K562 (cell line): ENCODE data around the gene CNKSR3. TPM values are rescaled to one million over a fixed set of nuclear protein-coding genes. Genes with fewer than 3 reads are reported as not detected.

Experiments used
- ATAC-seq: fragments of 200-7000 bp; cut with Tn5 transposase; 3 replicates; pipeline ENCODE4 v1.9.1; 2020; ENCODE audit warnings: moderate library complexity
- BruUV-seq: library from RNA; stranded (reverse); fragments of 400-500 nt; replicated peaks from 2 replicates; lab custom pipeline; 2021; lab: Mats Ljungman, UMichigan
- CTCF ChIA-PET: fragments of 300-600 bp; formaldehyde crosslinking; extraction: SDS; loops from one replicate; lab custom pipeline; 2021; ENCODE audit warnings: low intra/inter-chr PET ratio; lab: Yijun Ruan, JAX
- POLR2A ChIA-PET: fragments of 300-600, 350-650 bp; sonication (Branson Sonifier 250); formaldehyde crosslinking; extraction: SDS; loops from one replicate; lab custom pipeline; 2021; ENCODE audit warnings: antibody characterized with exemption, inconsistent platforms; lab: Yijun Ruan, JAX
- DNase-seq, 4 experiments: peaks; one replicate each; pipeline versions ENCODE4 v3.0.0 to v3.0.0-alpha.2; 2011 to 2018; ENCODE audit warnings: low spot score in 3 of 4, mixed read lengths in 3 of 4; ENCODE audit errors: extremely low read depth in 1 of 4
- FAIRE-seq: peaks from 2 replicates; lab custom pipeline; 2011; peaks lifted over from hg19 to GRCh38; lab: Jason Lieb, UNC
- H2AFZ ChIP-seq: 2 replicates; pipeline ENCODE4 v1.6.0; 2011; ENCODE audit warnings: low read depth, low read length, control low read depth, inconsistent platforms
- H3K27ac ChIP-seq: fragments of 200-600 bp; 3 replicates; pipeline ENCODE4 v1.8.0; 2011; ENCODE audit warnings: low read depth, mild to moderate bottlenecking, control low read depth, inconsistent platforms, low read length, moderate library complexity, mixed read lengths; ENCODE audit errors: extremely low read depth
- H3K27me3 ChIP-seq, 2 experiments: fragments of 300-600 bp in 1 of 2; 2 replicates in 1 of 2; 3 replicates in 1 of 2; pipeline versions ENCODE4 v1.6.0 to v1.8.0; 2011; ENCODE audit warnings: inconsistent platforms in 2 of 2, low read length in 2 of 2, mild to moderate bottlenecking in 1 of 2, mixed read lengths in 1 of 2, moderate library complexity in 1 of 2; ENCODE audit not compliant: control insufficient read depth in 2 of 2, insufficient read depth in 2 of 2
- H3K36me3 ChIP-seq: fragments of 300-600 bp; 3 replicates; pipeline ENCODE4 v1.8.0; 2011; ENCODE audit warnings: mild to moderate bottlenecking, low read length, inconsistent platforms; ENCODE audit not compliant: control insufficient read depth, insufficient read depth
- H3K4me1 ChIP-seq, 2 experiments: fragments of 200-600 bp in 1 of 2; replicated peaks in 1 of 2; 2 replicates in 1 of 2; 3 replicates in 1 of 2; pipeline versions ENCODE4 v1.5.1 to v1.8.0; 2011; ENCODE audit warnings: inconsistent platforms in 2 of 2, low read length in 2 of 2, mild to moderate bottlenecking in 1 of 2, mixed read lengths in 1 of 2, moderate library complexity in 1 of 2; ENCODE audit not compliant: control insufficient read depth in 2 of 2, insufficient read depth in 2 of 2
- H3K4me2 ChIP-seq: 2 replicates; pipeline ENCODE4 v1.6.1; 2011; ENCODE audit warnings: low read length, control low read depth, inconsistent platforms, mixed read lengths; ENCODE audit not compliant: insufficient read depth
- H3K4me3 ChIP-seq: fragments of 200-600 bp; sonication (generic), shearing (Covaris generic); 2 replicates; pipeline ENCODE4 v1.5.1; 2016; ENCODE audit warnings: control low read depth, inconsistent platforms
- H3K79me2 ChIP-seq: fragments of 200-600 bp; 3 replicates; pipeline ENCODE4 v1.8.0; 2011; ENCODE audit warnings: low read length, inconsistent platforms; ENCODE audit not compliant: control insufficient read depth, insufficient read depth
- H3K9ac ChIP-seq, 2 experiments: 2 replicates each; pipeline versions ENCODE4 v1.6.0 to v1.6.1; 2011; ENCODE audit warnings: low read depth in 2 of 2, low read length in 2 of 2, control low read depth in 1 of 2, inconsistent platforms in 1 of 2, mild to moderate bottlenecking in 1 of 2, mixed read lengths in 1 of 2; ENCODE audit not compliant: insufficient read depth in 1 of 2
- H3K9me1 ChIP-seq: one replicate; pipeline ENCODE4 v1.6.0; 2011; ENCODE audit warnings: inconsistent platforms, mild to moderate bottlenecking, low read length, moderate library complexity; ENCODE audit not compliant: control insufficient read depth, insufficient read depth
- H3K9me3 ChIP-seq: replicated peaks from 2 replicates; pipeline ENCODE4 v1.5.1; 2011; ENCODE audit warnings: low read depth, low read length, inconsistent platforms; ENCODE audit not compliant: control insufficient read depth, insufficient read depth
- H4K20me1 ChIP-seq: replicated peaks from 2 replicates; pipeline ENCODE4 v1.6.1; 2011; ENCODE audit warnings: low read length, inconsistent platforms, mixed read lengths; ENCODE audit not compliant: control insufficient read depth, insufficient read depth
- CEBPB ChIP-seq: fragments of 450-650 bp; IDR thresholded peaks from 2 replicates; pipeline ENCODE4 v1.6.1; 2016; ENCODE audit warnings: missing genetic modification characterization, missing compliant biosample characterization
- DDX20 ChIP-seq: fragments of 450-650 bp; IDR thresholded peaks from 2 replicates; pipeline ENCODE4 v1.6.1; 2016; ENCODE audit warnings: missing genetic modification characterization, low read depth, mild to moderate bottlenecking, missing compliant biosample characterization, moderate library complexity
- HOXB6 ChIP-seq: fragments of 250-450 bp; sonication (Bioruptor Pico); IDR thresholded peaks from 2 replicates; pipeline ENCODE4 v1.5.1; 2022; ENCODE audit warnings: mild to moderate bottlenecking, borderline replicate concordance
- NFRKB ChIP-seq: fragments of 450-650 bp; IDR thresholded peaks from 2 replicates; pipeline ENCODE4 v1.6.1; 2016; ENCODE audit warnings: low read depth
- TAF1 ChIP-seq: IDR thresholded peaks from 2 replicates; pipeline ENCODE4 v1.6.1; 2011; ENCODE audit warnings: mild to moderate bottlenecking, low read length, moderate library complexity; ENCODE audit not compliant: insufficient read depth, control insufficient read depth, severe bottlenecking; ENCODE audit errors: extremely low read depth
- WGBS: fragments of 100-300 bp; shearing (Covaris generic); methylation state at CpG from one replicate; pipeline ENCODE4 v1.1.6; 2016; ENCODE audit warnings: low coverage, mixed read lengths; ENCODE audit not compliant: insufficient coverage; ENCODE audit errors: missing lambda C conversion rate; 5-methylcytosine and 5-hydroxymethylcytosine counted together
- in situ Hi-C: fragments of 300-500 bp; cut with MboI; formaldehyde crosslinking; loops from 4 replicates; pipeline ENCODE4 v1.15.0; 2018; ENCODE audit warnings: inconsistent platforms, mixed read lengths
- intact Hi-C: fragments of 100-400 bp; cut with micrococcal nuclease; formaldehyde crosslinking; loops from 2 replicates; pipeline ENCODE4 v1.14.2; 2022
- polyA plus RNA-seq, 8 experiments: library from polyadenylated mRNA; depleted of rRNA in 4 of 8; stranded (reverse) in 5 of 8; unstranded in 3 of 8; fragments of >200 nt; fragmentation: Nextera tagmentation in 2 of 8; fragmentation: Illumina TruSeq in 1 of 8; extraction: Ambion mirVana in 2 of 8; extraction: Trizol in 1 of 8; gene quantifications; 2 replicates each; pipeline versions ENCODE4 v1.2.1 to v1.2.3, GENCODE V29; 2011 to 2014; ENCODE audit warnings: inconsistent platforms in 1 of 8, missing spikeins in 1 of 8
- total RNA-seq, 7 experiments: library from RNA; depleted of rRNA in 6 of 7; stranded (reverse); fragments of >200 nt in 6 of 7; fragmentation: Illumina TruSeq in 2 of 7; extraction: Trizol in 2 of 7; gene quantifications; 2 replicates each; pipeline versions ENCODE4 v1.2.1 to v1.2.3, GENCODE V29; 2011 to 2021; ENCODE audit warnings: low replicate concordance in 1 of 7

The CNKSR3 gene
- total and polyA plus RNA-seq, 9 of the 15 experiments (the other 6 are each of a cell fraction or from before 2014, with no cell fraction given), result 4.5 to 29.6 (median 9.5) TPM

DNA sequence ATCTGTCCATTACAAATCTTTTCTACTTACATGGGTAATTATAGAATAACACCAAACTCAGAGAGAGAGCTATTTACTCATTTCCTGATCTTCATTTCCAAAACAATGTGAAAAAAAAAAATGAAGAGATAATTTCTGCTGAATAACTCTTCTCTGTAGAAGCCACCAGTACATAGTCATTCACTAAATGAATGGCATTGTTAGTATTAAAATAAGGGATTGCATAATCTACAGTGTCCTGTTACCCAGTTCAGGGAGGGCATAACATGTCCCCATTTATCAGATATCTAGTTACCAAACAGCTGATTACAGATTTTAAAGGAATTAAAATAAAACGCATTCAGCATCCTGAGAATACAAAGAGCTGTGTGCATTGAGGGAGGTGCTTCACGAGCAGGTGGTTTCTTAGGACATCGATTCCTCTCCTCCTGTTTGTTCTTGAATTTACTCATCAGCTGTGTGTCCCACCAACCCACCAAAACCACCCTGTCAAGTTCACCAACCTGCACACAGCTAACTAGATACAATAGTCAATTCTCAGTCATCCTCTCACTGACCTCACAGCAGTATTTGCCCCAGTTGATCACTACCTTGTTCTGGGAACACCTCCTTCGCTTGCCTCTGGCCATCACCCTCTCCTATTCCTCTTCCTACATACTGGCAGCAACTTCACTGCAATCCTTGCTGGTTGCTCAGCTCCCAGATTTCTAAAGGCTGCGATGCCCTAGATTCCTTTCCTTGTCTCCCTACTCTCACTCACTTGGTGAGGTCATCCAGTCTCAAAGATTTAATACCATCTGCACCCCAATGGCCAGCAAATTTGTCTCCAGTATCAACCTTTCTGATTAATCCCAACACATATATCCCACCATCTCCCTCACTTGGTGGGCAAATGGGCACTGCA is 18.7 kb downstream of the CNKSR3 start:
- no peak overlapping the region for H3K9ac ChIP-seq
- no TSS peak for BruUV-seq
- no peak overlapping the region for H3K4me2 ChIP-seq
- H3K27me3 ChIP-seq, result no peaks in the 10 kb centered on the region
- H3K36me3 ChIP-seq, result peaks cover 11% of the 10 kb centered on the region
- POLR2A ChIA-PET, result interaction anchor here (0.8 to 1.7 kb wide), 3 partner anchors 8 to 16 kb away, joined by 5 to 8 read pairs (median 5); no protein-coding TSS in a partner anchor
- no peak overlapping the region for H3K4me3 ChIP-seq
- no peak overlapping the region for H3K27ac ChIP-seq
- ATAC-seq (no peak), FAIRE-seq (no peak), DNase-seq (no peak)
- CTCF ChIA-PET, result no interaction called here
- no peak overlapping the region for H2AFZ ChIP-seq
- in situ Hi-C loops, result no loop called here
- H3K4me1 ChIP-seq, result no peaks in the 10 kb centered on the region; a peak in 1 of 5 replicates
- H3K9me3 ChIP-seq, result no peaks in the 10 kb centered on the region
- TF ChIP-seq TAF1 (no peak), CEBPB (tag) (0 out of 2 replicates have a peak, but pooled peaks have one; percentile 7)
- intact Hi-C loops, result loop anchor here (10.0 kb wide), 1 partner anchor 337 kb away; no protein-coding TSS in a partner anchor
- H4K20me1 ChIP-seq, result no peaks in the 10 kb centered on the region
- WGBS, result 79% methylated on average over 5 of the region's 5 CpGs
- peaks cover 3% of the 10 kb centered on the region for H3K9me1 ChIP-seq
- H3K79me2 ChIP-seq, result peaks cover 88% of the 10 kb centered on the region

DNA sequence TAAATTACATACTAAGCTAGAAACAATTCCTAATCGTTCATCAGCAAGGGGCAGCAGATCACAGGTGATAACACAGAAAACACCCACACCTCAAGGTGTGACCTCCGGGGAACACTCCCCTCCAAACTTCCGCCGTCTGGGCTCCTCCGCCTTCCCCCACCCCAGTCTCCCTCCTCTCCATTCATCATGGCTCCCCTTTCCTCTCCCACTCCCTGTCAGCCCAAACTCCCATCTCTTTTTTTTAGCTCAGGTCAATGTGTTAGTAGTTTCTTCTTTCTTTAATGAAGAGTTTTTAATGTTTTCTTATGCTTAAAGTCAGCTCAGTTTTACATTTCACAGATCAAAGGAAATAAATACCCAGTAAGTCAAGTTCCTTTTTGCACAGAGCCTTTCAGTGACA is 20.7 kb downstream of the CNKSR3 start:
- H3K27me3 ChIP-seq, result no peaks in the 10 kb centered on the region
- no peak for ATAC-seq
- TF ChIP-seq NFRKB (no peak), DDX20 (tag) (no peak), HOXB6 (CRISPR knock-in tag) (no peak)
- in situ Hi-C loops, result no loop called here
- 0 out of 2 replicates have a peak, but pooled peaks cover 3% of the 10 kb centered on the region for H4K20me1 ChIP-seq
- H3K4me2 ChIP-seq, result no peak overlapping the region
- WGBS, result 69% methylated on average over 5 of the region's 5 CpGs
- CTCF ChIA-PET, result no interaction called here
- no TSS peak for BruUV-seq
- POLR2A ChIA-PET, result interaction anchor here (0.7 to 1.7 kb wide), 3 partner anchors 10 to 68 kb away, joined by 3 to 5 read pairs (median 3); no protein-coding TSS in a partner anchor
- H3K9ac ChIP-seq, result no peak overlapping the region
- peaks cover 11% of the 10 kb centered on the region for H3K36me3 ChIP-seq
- intact Hi-C loops, result loop anchor here (10.0 kb wide), 1 partner anchor 335 kb away; no protein-coding TSS in a partner anchor
- no peak overlapping the region for H2AFZ ChIP-seq
- FAIRE-seq, result no peak
- peaks cover 77% of the 10 kb centered on the region for H3K79me2 ChIP-seq
- no peaks in the 10 kb centered on the region for H3K9me3 ChIP-seq
- peaks cover 2 to 4% of the 10 kb centered on the region in 2 experiments; a peak in 3 of 5 replicates for H3K4me1 ChIP-seq
- DNase-seq, result no peak
- H3K9me1 ChIP-seq, result no peaks in the 10 kb centered on the region
- no peak overlapping the region for H3K4me3 ChIP-seq
- no peak overlapping the region for H3K27ac ChIP-seq
